GM18505 (cell line): ENCODE measurements around the gene RAB11FIP4.

Experiments
- ATAC-seq: cut with Tn5 transposase; IDR thresholded peaks from one replicate; pipeline ENCODE4 v1.9.1; 2021; ENCODE audit not compliant: unreplicated experiment
- POLR2A ChIP-seq: IDR thresholded peaks from 4 replicates; pipeline ENCODE4 v1.6.1; 2011; ENCODE audit warnings: borderline replicate concordance; ENCODE audit not compliant: insufficient read depth, insufficient read length; ENCODE audit errors: extremely low read depth

RAB11FIP4 gene

DNA sequence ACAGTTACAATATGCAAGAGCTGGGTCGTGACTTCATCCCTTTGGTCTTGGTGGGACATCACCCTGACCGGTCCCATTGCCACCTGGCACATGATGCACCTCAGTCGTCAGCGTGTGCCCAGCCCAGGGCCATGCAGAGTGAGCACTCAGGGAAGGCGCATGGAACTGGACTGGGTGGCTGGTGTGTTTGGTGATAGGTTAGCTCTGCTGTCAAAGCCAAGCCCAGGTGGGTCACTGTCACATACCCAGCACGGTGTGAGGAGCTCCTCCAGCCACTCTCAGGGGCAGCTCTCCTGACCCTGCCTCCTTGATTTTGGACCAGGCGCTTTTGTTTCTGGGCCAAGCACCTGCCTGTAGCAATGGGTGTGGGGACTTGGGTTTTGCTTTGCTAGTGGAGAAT is 180.9 kb downstream of the RAB11FIP4 start:
- no peak for TF ChIP-seq POLR2A
- ATAC-seq: no peak

DNA sequence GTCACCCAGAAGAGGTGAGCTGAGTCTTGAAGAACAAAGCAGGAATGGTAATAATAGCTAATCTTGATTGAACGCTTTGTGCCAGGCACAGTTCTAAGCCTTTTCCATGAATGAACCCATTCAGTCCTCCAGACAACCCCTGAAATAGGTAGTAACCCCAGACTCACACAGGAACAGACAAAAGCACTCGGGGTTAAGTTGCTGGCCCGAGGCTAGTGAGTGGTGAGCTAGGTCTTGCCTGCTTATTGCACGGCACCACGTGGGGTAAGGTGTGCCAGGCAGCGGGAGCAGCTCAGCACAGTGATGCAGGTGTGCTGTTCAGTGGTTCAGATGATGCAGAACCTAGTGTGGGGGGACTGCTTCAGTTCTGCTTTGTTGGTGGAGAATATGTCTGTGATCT is 181.6 kb downstream of the RAB11FIP4 start:
- no peak for TF ChIP-seq POLR2A

DNA sequence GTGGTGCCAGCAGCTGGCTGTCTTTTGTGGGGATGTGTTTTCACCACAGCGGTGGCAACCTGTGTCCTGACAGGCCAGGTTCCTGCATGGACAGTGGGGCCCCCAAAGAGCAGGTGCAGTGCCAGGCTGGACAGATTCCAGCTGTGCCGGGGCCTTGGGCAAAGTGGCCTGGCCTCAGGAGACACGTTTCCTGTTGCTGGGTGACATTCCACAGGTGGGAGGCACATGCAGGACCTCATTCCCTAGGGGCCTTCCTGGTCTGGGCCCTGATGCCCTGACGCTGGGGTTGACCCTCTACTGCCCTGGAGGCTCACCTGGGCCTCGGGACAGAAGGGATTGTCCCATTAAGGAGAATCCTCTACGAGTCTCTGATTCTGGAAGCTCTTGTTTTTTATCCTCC is 182.4 kb downstream of the RAB11FIP4 start:
- ATAC-seq: no peak
- no peak for TF ChIP-seq POLR2A

More for the DNA sequence above, 181.6 kb downstream of the RAB11FIP4 start:
- no peak for ATAC-seq

DNA sequence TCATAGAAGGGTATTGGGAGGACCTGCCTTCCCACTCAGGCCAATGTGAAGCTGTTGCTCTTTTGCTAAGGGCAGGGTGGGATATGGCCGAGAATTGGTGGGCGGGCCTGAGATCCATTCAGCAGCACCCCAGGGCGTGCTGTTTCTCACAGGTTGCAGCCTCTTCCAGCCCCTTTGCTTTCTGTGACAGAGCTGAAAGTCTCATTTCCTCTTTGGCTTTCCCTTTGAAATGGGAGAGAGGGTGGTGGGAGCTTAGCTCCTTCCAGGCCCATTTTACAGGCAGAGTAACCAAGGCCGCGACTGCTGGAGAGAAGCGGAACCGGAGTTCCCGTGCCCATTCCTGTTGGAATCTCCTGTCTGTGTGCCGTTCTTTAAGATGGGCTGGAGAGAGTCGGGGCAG is 183.0 kb downstream of the RAB11FIP4 start:
- TF ChIP-seq POLR2A: no peak

DNA sequence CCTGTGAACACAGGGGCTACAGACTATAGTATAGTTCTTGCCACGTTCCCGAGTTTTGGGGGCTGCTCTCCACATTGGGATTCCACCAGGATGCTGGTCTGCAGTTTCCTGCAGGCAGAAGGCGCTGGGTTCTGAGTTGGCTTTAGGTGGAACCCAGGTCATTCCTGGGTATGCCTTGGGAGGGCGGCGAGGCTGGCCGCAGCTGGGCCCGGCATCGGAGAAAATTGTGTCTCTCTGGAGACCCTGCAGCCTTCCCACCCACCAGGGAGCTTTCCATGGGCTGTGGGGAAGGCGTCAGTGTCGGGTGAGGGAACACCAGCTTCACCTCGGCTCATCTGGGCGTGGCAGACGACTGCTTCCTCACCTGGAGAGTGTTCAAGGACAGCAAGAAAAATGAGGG is 183.6 kb downstream of the RAB11FIP4 start:
- no peak for TF ChIP-seq POLR2A
- no peak for ATAC-seq

More for the DNA sequence above, 183.0 kb downstream of the RAB11FIP4 start:
- no peak for ATAC-seq

DNA sequence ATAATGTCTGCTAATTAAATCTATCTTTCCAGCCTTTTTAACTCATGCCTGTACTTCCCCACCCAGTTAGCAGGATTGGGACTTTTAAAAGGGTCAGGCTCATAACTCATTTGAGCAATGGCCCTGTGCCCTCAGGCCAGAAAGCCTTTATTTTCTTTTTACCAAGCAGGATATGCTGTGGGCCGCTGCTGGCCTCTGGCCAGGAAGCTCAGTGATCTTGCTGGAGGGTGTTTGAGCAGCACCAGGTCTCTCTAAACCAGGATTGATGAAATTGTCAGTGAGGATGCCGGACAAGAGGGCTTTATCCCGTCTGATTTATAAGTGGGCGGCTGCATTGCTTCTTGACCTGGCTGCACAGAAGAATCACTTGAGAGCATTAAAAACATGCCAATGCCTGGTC is 187.8 kb downstream of the RAB11FIP4 start:
- ATAC-seq: no peak
- TF ChIP-seq POLR2A: no peak

DNA sequence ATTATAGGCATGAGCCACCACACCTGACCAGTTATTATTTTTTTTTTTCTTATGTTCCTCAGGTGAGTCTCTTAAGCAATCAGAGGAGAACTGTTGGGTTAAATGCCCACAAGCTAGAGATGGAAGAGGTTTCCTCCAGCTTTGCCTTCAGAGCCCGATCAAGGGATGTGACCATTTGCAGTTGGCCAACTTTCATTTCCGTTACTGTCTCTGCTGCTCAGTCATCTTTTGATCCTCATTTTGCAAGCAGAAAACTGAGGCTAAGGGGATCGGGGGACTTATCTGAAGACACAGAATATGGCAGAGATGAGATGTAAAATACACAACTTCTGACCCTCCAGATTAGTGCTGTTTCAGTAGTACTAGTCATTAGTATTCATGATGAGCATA is 188.8 kb downstream of the RAB11FIP4 start:
- TF ChIP-seq POLR2A: no peak

DNA sequence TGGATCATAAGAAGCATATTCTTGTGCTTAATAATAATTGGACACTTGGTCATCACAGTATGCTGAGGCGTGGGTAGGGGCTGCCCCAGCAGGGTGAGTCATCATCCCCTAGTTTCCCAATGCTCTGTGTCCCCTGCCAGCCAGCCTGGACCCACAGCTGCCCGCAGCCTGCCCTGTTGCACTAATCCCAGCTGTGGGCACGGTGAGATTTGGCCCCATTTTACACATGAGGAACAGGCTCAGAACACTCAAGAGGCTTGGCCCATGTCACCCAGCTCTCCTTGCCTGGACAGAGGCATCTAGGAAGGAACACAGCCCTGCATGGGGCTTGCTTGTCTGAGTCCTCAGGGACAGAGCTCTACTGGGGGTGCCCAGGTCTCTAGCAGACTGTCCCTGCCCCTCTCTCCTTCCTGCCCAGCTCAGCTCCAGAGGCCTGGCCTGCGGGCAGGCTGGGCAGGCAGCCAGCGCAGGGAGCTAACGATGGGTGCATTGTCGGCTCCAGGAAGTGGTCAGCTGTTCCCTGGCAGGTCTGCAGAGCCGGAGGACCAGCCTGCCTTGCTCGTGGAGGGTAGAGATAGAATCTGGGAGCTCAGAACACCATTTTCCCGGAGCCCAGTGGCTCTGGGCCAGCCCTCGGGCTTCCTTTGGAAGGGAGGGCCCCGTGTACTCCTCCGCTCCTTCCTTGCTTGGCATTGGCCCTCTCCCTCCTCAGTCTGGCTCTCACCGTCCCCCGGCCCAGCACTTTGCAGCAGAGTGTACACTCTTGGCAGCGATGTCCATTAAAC is 189.4 kb downstream of the RAB11FIP4 start:
- TF ChIP-seq POLR2A: no peak
- ATAC-seq: no peak

More for the DNA sequence above, 188.8 kb downstream of the RAB11FIP4 start:
- no peak for ATAC-seq

DNA sequence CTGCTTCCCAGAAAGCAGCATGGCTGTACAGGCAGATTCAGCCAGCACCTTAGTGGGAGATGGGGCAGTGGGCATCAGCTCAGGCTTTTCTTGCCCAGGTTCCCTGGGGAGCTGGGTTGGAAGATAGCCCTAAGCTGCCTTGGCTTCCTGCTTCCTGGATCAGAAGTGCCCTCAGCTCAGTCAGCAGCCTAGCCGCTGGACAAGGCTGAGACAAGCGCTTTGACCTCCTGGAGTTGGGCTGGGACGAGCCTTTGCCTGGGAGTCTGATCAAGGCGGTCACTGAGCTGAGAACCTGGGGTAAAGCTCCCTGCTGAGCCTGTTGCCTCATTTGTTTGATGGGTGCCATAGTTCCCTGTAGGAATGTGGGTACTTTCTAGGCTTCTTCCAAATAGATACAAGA is 190.0 kb downstream of the RAB11FIP4 start:
- no peak for TF ChIP-seq POLR2A
- no peak for ATAC-seq

DNA sequence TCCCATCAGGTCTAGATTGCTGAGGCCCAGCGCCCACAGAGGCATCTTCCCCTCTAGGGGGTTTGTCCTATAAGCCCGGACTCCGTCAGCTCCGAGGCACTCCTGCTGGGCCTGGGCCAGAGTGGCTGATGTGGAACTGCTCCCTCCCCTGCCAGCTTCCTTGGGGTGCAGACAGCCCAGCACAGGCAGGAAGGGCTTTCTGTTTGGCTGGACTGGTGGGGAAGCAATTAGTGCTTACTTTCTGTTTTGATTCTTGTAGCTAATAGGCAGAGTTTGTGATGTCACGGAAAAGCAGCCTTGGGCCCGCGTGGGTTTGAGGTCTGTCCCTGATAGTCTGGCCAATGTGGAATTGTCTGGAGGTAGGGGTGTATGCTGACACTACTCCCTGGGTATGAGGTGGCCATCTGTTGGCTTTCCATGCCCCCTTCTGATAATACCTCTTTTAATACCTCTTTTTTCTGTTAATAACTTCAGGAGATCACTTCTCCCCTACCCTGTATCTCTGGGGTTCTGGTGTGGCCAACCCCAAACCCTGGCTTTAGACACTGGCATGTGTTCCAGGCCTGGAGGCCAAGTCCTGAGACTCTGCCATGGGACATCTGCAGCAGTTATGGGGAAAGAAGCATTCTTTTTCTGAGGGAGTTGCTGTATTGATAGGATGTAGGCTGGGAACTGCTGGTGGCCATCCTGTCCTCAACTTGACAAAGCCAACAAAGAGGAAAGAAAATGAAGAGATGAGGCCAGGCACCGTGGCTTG is 190.9 kb downstream of the RAB11FIP4 start:
- TF ChIP-seq POLR2A: no peak
- ATAC-seq: no peak

DNA sequence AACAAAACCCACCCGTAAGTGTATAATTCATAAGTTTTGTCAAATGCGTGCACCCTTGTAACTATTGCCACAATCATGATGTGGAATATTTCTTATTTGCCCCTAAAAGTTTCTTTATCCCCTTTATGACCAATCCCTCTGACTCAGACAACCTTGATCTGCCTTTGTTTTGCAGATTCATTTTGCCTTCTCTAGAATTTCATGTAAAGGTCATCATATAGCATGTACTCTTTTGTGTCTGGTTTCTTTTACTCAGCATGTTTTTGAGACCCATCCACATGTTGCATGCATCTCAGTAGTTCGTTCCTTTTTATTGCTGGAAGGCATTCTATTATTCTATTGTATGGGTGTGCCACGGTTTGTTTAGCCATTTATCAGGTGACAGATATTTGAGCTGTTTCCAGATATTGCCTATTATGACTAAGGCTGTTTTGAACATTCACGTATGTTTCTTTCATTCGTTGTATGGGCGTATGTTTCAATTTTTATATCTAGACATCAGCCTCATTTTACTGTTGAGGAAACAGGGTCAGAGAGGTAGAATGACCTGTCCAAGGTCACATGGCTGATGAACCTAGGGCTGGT is 192.4 kb downstream of the RAB11FIP4 start:
- no peak for ATAC-seq
- TF ChIP-seq POLR2A: no peak

DNA sequence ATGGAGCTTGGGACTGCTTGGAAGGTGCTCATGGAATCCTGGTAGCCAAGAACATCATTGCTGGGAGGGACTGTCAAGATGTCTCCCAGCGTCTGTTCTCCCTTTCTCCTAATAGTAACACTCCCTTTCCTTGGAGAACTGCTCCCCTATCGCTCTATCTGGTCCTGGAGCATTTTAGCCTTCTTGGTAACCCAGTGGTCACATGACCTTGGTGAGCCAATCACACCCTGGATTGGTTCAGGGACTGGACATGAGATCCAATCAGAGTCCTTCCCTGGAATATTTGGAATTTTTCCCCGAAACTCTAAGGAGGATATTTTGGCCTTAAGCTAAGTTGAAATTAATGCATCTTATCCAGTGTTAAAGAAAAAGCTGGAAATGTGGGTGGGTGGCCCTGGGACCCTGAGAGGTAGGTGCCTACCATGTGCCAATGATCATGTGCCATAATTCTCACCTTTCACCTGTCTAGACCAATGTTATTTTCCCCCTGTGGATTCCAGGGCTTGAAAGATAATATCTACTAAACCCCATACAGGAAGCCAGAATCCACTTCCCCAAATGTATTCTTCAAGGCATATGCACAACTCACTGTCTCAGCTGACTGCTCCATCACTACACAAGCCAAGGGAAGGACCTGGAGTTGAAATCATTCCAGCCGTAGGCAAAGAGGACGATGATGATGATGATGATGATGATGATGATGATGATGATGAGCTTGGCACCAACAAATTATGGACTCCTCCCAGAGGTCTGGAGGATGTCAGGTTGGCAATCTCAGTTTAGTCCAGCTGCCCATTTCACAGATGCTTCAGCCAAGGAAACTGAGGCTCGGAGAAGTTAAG is 193.2 kb downstream of the RAB11FIP4 start:
- no peak for TF ChIP-seq POLR2A
- no peak for ATAC-seq

DNA sequence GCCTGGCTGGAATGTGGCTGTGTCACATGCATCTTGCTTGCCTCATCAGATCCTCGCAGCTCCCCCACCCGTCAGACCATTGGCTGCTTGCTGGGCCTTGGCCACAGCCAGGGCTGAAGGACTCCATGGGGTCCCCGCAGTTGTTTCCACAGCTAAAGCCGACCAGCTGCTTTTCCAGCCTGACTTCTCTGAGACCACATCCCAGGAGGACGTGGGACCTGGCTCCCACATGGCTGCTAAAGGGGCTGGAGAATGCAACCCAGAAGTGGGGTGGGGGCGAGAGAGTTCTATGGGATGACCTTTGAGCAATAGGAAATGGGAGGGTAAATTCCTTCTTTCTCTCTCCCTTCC is 193.8 kb downstream of the RAB11FIP4 start:
- no peak for TF ChIP-seq POLR2A
- no peak for ATAC-seq
